GM23248 (cell line): ENCODE data around the gene QRFPR.

ENCODE experiments used
- EZH2 ChIP-seq: fragments of 200-600 bp; sonication (generic); IDR thresholded peaks from 2 replicates; pipeline ENCODE4 v1.6.1; 2018; ENCODE audit warnings: antibody characterized with exemption, mild to moderate bottlenecking; ENCODE audit not compliant: insufficient read depth, poor library complexity, severe bottlenecking
- EZH2phosphoT487 ChIP-seq: fragments of 200-600 bp; sonication (generic); IDR thresholded peaks from 2 replicates; pipeline ENCODE4 v1.6.1; 2018; ENCODE audit warnings: antibody characterized with exemption, moderate library complexity, mild to moderate bottlenecking, low read depth; ENCODE audit not compliant: insufficient read depth

DNA sequence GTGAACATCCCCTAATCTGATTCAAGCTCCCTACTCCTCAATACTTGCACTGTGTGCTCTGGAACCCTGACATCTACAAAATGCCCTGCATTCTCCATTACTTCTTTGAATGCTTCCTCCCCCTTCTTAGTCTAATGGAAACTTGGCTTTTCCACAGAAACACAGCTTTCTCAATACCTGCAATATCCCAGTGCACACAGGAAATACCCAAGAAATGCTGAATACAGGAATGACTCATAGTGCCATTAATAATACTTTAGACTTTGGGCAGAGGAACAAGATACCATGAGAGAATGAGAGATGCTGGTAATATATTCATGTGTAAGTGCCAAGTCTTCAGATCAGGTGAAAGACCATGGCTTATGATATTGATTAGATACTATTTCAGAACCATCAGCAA is 5.6 kb downstream of the QRFPR start:
- TF ChIP-seq EZH2 (no peak), EZH2phosphoT487 (no peak)
